GM11168 (cell line): ENCODE data around the gene TIMM22.
"Not testable (repeated sequence)": the region's sequence is repeated elsewhere in the genome, so short reads cannot be mapped to it uniquely, and the experiment has no call there.

Experiments used
- in situ Hi-C: fragments of 300-500 bp; cut with MboI; formaldehyde crosslinking; loops from one replicate; pipeline ENCODE4 v1.12.0; 2022; ENCODE audit warnings: low sequenced_read_pairs; ENCODE audit not compliant: unreplicated experiment

Gene TIMM22

DNA sequence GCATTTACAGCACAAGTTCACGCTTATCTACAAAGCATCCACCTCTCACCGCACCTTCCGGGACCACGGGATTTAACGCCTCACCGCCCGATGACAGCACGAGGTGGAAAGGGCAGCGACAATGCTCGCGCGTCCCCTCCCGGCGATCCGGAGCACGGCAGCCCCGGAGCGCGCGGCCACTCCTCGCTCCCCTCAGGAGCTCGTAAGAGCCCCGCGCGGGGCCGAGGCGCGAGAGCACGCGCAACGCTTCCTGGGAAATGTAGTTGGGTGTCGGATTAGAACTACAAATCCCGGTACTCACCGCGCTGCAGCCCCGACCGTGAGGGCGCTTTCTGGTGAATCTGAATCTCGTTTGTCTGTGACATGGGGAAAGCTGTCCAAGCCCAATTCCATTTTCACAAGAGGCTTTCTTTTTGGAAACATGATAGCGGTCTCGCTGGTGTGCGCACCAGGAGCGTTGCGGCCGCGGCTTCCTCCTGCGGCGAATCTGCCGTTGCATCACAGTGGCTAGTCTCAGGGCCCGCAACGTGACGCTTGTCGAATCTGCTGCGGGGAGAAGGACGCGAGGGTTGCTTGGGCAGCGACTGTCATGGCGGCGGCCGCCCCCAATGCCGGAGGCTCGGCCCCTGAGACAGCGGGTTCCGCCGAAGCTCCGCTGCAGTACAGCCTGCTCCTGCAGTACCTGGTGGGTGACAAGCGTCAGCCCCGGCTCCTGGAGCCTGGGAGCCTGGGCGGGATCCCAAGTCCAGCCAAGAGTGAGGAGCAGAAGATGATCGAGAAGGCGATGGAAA is at the start of gene TIMM22:
Gene TIMM22 (plus strand): TSS at position 576 of the 791 bp plus-strand sequence. CDS start 14 bp downstream, at position 590.
- in situ Hi-C loops: no loop called here

DNA sequence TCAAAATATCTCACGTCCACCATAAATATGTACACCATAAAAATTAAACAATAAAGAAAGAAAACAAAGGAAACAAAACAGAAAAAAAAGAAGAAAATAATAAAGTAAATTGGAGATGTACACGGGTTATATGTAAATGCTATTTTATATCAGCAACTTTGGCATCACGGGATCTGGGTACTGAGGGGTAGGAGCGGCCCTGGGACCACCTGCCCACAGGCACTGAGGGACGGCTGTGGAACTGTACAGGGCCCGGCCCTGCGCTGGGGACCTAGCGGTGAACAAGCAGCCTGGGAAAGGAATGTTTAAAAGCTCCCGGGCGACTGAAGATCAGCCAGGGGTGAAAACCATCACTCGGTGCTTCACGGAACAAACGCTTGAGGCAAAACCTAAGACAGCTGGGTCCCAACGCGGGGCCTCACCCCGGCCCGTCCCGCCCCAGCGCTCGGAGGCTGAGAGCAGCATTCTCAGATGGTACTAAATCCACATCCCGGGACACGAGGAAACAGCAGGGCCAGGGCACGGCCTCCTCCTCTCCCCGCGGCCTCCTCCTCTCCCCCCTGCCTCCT is 48.6 kb upstream of the TIMM22 start:
- in situ Hi-C loops: no loop called here

GRCh38 chr17:949623-950303 is 47.2 kb upstream of the TIMM22 start:
- in situ Hi-C loops: no loop called here

DNA sequence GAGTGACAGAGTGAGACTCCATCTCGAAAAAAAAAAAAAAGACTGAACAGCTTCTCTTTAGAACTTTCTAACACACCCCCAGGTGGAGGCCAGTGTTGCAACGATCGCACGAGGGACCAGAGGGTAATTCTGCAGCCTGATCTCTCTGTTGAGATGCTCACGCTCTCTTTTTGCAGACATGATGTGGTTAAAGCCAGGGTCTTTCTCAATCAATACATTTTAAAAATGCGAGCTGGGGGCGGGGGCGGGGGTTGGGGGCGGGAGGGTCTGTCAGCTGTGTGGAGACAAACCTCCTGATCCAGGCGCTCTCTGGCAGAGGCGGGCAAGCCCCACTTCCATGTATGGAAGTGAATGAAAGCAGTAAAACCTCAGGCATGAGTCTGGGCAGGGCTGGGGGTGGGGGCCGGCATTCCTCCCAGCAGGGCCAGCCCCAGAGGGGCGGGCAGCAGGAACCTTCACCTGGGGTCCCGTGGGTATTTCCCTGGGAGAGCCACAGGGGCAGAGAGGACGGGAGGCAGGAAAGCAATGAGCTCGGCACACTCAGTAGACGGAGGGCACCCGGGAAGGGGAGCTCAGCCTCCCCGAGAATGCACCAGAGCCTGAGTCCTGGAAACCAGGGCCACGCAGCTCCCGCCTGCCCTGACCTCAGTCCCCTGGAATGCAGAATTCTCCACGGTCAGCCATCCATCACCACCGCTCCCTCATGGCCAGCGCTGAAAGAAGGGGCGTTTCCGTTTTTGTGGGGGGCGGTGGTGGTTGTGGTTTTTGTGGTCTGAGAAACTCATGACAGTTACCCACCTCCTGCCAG is 45.4 kb upstream of the TIMM22 start:
- in situ Hi-C loops: no loop called here

DNA sequence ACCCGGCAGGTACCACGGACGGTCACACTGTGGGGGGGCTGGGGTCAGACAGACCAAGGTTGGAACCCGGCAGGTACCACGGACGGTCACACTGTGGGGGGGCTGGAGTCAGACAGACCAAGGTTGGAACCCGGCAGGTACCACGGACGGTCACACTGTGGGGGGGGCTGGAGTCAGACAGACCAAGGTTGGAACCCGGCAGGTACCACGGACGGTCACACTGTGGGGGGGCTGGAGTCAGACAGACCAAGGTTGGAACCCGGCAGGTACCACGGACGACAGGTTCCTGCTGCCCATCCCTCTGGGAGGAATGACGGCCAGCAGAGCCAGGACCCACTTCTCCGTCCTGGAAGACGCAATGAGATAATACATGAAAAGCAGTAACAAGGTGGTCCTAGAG is 44.3 kb upstream of the TIMM22 start:
- in situ Hi-C loops: not testable (repeated sequence)

DNA sequence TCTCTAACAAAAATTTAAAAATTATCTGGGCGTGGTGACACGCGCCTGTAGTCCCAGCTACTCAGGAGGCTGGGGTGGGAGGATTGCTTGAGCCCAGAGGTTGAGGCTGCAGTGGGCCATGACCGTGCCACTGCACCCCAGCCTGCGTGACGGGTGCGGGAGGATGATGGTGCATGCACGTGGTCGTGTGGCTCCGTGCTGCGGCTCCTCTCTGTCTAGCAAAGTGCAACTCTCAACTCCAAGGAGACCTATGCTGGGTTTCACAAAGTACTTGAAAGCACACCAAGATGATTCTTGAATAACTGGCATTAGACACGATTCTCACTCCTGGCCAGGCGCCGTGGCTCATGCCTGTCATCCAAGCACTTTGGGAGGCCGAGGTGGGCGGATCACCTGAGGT is 43.2 kb upstream of the TIMM22 start:
- in situ Hi-C loops: no loop called here

DNA sequence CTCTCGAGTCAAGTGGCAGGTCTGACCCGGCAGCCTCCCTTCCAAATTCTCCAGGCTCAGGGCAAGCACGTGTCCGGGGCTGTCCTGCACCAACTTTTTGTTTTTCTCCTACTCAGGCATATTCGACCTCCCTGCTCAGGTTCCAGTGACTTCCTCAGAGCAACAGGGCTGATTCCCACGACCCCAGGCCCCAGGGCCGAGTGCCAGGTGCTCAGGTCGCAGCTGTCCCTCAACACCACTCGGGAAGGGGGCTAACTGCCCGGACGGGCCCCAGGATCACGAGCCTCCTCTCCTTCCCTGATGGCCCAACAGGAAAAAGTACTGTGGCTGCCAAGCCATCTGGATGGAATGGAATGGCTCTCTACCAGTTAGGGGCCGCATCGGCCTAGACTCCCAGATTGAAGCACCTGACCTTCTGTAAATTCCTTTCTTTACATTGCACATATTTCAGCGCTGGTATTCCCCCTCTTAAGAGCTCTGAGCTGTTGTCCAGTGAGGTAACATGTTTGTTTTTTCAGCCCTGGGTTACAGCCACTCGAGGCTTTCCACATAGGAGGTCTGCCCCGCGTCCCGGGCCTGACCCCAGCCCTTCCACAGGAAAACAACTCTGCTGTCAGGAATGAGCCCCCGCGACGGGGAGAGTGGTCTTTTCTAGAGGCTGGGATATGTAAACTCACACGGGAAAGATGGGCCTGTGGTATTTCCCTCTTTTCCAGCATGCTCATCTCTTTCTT is 42.3 kb upstream of the TIMM22 start:
- in situ Hi-C loops: no loop called here

GRCh38 chr17:956905-957304 is 40.0 kb upstream of the TIMM22 start:
- in situ Hi-C loops: no loop called here

DNA sequence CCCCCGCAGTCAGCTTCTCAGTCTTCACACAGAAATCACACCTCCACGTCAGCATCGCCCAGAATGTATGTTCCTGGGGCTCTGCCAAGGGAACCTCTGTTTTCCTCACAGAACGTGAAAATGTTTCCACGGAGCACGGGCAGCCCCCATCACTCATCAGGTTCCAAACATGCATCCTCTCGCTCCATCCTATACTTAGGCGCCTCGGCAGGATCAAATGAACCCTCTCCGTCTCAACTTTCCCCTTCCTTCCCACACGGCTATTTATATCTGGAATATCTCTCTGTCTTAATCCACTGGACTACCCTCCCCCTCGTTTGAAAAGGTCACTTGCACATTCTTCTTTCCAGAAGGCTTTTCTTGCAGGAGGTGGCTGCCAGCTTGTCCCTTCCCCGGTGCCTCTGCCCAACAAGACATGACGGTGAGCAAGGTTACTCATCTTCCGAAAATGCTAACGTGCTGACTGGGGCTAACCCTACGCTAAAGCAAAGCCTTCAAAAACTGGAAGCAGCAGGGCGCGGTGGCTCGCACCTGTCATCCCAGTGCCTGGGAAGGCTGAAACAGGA is 39.0 kb upstream of the TIMM22 start:
- in situ Hi-C loops: no loop called here

- in situ Hi-C loops: no loop called here
These were observed 38.0 kb upstream of the TIMM22 start for GRCh38 chr17:958712-959451.

GRCh38 chr17:962166-962565 is 34.8 kb upstream of the TIMM22 start:
- in situ Hi-C loops: no loop called here

DNA sequence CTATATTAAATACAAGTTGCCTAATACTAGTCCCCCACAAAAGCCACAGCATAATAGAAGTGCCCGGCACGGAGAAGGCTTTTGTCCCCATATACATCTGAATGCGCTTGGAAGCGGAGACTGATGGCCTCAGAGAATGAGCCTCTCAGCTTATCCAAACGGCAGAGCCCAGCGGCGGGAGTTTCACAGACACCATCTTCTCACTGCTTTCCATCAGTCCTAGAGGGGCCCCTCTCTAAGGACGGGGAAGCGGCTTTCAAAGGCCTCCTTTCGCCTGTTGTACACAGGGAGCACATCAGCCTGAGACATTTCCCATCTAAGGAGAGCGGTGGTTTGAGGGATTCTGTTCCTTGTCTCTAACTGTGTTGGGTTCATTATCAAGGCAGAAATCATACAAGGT is 34.3 kb upstream of the TIMM22 start:
- in situ Hi-C loops: no loop called here

DNA sequence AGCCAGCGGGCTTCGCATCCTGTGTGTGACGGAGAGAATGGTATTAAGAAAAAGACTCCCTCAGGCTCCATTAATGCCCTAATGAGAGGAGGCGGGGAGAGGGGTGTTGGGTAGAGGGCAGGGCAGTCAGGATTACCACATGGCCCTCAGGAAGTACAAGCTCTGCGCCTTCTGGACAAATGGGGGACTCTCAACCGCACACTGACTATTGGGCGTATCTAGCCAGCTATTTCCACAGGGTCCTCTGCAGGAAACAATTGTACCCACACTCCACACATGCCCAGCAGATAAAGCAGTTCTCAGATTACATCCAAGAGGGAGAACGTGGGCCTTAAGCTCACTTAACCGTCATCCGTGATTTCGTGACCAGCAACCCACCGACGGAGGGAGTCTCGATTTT is 32.1 kb upstream of the TIMM22 start:
- in situ Hi-C loops: no loop called here

DNA sequence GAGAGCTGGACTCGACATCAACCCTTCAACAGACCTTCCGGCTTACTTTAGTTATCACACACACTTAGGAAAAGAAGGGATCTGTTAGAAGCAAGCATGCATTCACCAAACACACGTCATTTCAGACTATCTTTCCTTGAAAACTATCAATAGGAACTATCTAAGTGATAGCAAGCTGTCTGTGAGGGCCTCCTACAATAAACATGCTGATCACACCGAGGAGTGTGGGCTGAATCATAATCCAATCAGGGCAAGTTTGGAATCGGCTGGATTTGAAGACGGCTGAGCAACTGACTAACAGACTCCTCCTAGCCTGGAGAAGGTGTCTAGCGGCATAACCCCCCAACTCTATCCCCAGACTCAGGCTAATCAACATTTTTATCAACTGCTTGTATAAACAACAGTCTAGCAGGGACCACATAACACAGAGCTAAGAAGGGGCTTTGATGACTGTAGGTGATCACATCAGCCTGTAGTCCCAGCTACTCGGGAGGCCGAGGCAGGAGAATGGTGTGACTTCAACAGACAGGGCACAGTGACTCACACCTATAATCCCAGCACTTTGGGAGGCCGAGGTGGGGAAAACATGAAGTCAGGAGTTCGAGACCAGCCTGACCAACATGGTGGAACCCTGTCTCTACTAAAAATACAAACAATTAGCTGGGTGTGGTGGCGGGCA is 31.5 kb upstream of the TIMM22 start:
- in situ Hi-C loops: no loop called here

DNA sequence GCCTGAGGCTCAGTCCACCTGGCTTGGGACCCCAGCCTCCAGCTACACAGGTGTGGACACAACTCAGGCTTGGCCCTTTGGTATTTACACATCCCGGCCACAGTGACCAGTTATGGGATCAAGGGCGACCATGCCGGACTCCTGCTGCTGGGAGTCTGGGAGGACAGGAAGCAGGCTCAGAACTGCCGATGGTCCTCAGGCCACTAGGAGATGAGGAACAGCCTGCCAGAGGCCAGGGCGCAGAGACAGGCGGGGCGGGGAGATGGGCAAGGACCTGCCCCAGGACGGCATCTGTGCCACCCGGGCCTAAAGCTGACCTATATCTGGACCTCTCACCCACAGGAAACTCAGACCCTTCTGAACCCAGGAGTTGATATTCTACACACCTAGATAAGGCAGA is 29.8 kb upstream of the TIMM22 start:
- in situ Hi-C loops: no loop called here

DNA sequence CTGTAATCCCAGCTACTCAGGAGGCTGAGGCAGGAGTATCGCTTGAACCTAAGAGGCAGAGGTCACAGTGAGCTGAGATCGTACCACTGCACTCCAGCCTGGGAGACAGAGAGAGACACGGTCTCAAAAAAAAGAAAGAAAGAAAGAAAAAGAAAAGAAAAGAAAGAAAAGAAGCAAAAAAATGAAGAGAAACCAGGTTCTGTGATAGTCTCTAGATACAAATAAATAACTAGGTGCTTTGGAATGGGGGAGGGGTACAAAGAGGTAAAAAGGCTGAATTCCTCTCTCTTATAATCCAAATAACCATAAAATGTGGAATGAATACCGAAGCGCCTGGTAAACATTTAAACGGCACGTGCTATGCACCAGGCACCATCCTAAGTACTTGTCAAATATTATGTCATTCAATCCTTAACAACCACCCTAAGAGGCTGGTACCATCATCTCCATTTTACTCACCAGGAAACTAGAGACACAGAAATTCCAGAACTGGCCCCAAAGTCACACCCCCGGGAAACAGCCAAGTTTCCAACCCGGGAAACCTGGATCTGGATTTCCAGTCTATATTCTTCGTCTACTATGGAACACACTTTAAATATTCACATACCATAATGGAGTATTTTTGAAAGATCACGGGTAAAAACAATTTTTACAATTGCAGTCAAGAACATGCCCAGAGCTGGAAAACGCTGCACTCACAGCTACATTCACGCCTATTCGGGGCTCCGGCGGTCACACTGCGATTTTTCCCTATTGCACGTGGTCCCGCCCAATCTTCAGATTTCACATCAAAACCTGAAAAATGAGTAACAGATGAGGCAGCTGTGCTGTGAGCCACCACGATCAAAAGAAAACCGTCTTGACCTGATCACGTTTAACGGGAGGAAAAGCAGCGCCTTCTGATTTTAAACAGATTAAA is 27.9 kb upstream of the TIMM22 start:
- in situ Hi-C loops: no loop called here

DNA sequence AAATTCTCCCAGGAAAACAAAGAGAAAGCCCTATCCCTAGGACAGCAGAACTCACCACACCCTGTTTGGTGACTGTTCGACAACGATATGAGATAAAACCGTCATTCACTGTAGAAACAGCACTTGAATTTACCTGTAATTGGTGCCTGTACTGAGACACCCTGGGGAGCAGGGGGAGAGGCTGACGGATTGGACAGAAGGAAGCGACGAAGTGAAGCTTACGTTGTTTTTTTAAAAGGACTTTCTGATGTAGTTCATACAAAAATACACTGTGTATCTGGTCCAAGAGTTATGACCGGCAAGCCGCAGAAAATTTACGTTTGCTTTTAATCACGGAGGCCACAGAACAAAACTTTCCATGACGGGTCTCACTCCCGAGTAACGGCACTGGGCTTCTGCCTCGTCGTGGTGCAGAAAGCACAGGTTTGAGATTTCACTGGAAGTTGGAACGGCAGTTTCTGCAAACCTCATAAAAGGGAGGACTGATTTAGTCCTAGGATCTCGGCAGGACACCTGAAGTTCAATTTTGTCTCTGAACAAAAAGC is 27.0 kb upstream of the TIMM22 start:
- in situ Hi-C loops: no loop called here
